GM18858 (cell line): ENCODE measurements around the gene CST1.

Source experiments
- ATAC-seq: cut with Tn5 transposase; IDR thresholded peaks from one replicate; pipeline ENCODE4 v1.9.1; 2021; ENCODE audit not compliant: unreplicated experiment

Gene CST1

GRCh38 chr20:23710771-23711170 is 40.0 kb downstream of the CST1 start:
- no peak for ATAC-seq

DNA sequence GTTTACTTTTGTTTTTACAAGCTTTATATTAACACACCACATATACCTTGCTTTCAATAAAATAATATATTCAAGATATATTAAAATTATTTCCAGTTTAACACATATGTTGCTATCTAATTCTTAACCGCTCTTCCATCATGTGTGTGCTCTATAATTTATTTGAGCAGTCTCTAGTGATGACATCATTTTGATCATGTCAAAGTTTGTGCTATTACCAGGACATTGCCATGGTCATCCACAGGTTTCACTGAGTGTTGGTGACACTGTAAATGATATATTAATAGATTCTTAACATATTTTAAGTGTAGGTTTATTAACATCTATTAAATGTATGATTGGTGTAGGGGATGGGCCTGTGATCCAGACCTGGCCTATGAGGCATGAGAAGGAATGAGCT is 44.8 kb downstream of the CST1 start:
- no peak for ATAC-seq

GRCh38 chr20:23702021-23702420 is 48.7 kb downstream of the CST1 start:
- no peak for ATAC-seq

GRCh38 chr20:23700931-23701330 is 49.8 kb downstream of the CST1 start:
- ATAC-seq, result no peak

- no peak for ATAC-seq
Observed at GRCh38 chr20:23697947-23698346, 52.8 kb downstream of the CST1 start.
